Transverse colon (tissue), 4 donors: ENCODE measurements around the gene LGI4.

Source experiments
- CTCF ChIP-seq, 5 experiments: fragments of 200-600 bp in 3 of 5; fragments of 450-650 bp in 2 of 5; sonication (generic) in 3 of 5; IDR thresholded peaks; 1 replicate in 2 of 5; 2 replicates in 3 of 5; pipeline ENCODE4 v1.5.1; 2016 to 2017; ENCODE audit warnings: antibody characterized with exemption in 5 of 5, inconsistent platforms in 3 of 5, mild to moderate bottlenecking in 2 of 5, moderate library complexity in 1 of 5
- EP300 ChIP-seq: sonication (generic); formaldehyde crosslinking; IDR thresholded peaks from one replicate; pipeline ENCODE4 v1.6.1; 2017; ENCODE audit warnings: antibody characterized with exemption, low read depth
- POLR2A ChIP-seq: fragments of 450-650 bp; IDR thresholded peaks from one replicate; pipeline ENCODE4 v1.6.1; 2016; ENCODE audit warnings: antibody characterized with exemption, mild to moderate bottlenecking, moderate library complexity
- POLR2AphosphoS5 ChIP-seq, 3 donors: sonication (generic); formaldehyde crosslinking; IDR thresholded peaks; one replicate each; pipeline ENCODE4 v1.6.1; 2016; ENCODE audit warnings: antibody characterized with exemption in 3 of 3

- TF ChIP-seq POLR2A (no peak), CTCF (IDR thresholded peaks at IDR 0.05) (no peak), POLR2AphosphoS5 (IDR thresholded peaks at IDR 0.05) (no peak), EP300 (no peak)
Observed at GRCh38 chr19:35106291-35106583, 28.6 kb downstream of the LGI4 start.
